H9 (cell line): Measurements from ENCODE around the gene MGMT. TPM values are rescaled to one million over a fixed set of nuclear protein-coding genes. Genes with fewer than 3 reads are reported as not detected.

Experiments
- DNase-seq: peaks from one replicate; pipeline ENCODE4 v3.0.0-alpha.2; 2017
- H2AFZ ChIP-seq: one replicate; pipeline ENCODE4 v1.6.1; 2013; ENCODE audit warnings: mild to moderate bottlenecking, low read length, control low read depth, moderate library complexity
- H2AK5ac ChIP-seq: 2 replicates; pipeline ENCODE4 v1.6.1; 2013; ENCODE audit warnings: low read length, control low read depth, mixed read lengths; ENCODE audit not compliant: insufficient read length
- H2BK120ac ChIP-seq: one replicate; pipeline ENCODE4 v1.6.1; 2013; ENCODE audit warnings: low read depth, mild to moderate bottlenecking, low read length, control low read depth, inconsistent platforms; ENCODE audit not compliant: poor library complexity, severe bottlenecking
- H2BK12ac ChIP-seq: 2 replicates; pipeline ENCODE4 v1.6.1; 2013; ENCODE audit warnings: low read length, control low read depth, mixed read lengths, low read depth; ENCODE audit not compliant: insufficient read length
- H2BK15ac ChIP-seq: 2 replicates; pipeline ENCODE4 v1.6.1; 2013; ENCODE audit warnings: low read depth, low read length, control low read depth
- H2BK20ac ChIP-seq: one replicate; pipeline ENCODE4 v1.6.1; 2013; ENCODE audit warnings: low read depth, mild to moderate bottlenecking, low read length, control low read depth, inconsistent platforms; ENCODE audit not compliant: poor library complexity, severe bottlenecking
- H2BK5ac ChIP-seq: 2 replicates; pipeline ENCODE4 v1.6.1; 2013; ENCODE audit warnings: low read length, control low read depth, mixed read lengths; ENCODE audit not compliant: insufficient read length
- H3K14ac ChIP-seq: 2 replicates; pipeline ENCODE4 v1.6.1; 2013; ENCODE audit warnings: low read length, control low read depth; ENCODE audit not compliant: insufficient read depth
- H3K18ac ChIP-seq: 2 replicates; pipeline ENCODE4 v1.6.1; 2013; ENCODE audit warnings: low read depth, mild to moderate bottlenecking, mixed read lengths, low read length, control low read depth; ENCODE audit not compliant: insufficient read length
- H3K23ac ChIP-seq: 2 replicates; pipeline ENCODE4 v1.6.1; 2013; ENCODE audit warnings: low read length, control low read depth, mixed read lengths, low read depth; ENCODE audit not compliant: insufficient read length
- H3K23me2 ChIP-seq: 2 replicates; pipeline ENCODE4 v1.6.1; 2013; ENCODE audit warnings: low read depth, mild to moderate bottlenecking, mixed read lengths, low read length, control low read depth; ENCODE audit not compliant: insufficient read length, poor library complexity, severe bottlenecking
- H3K27ac ChIP-seq: 2 replicates; pipeline ENCODE4 v1.5.1; 2013; ENCODE audit warnings: low read length, control low read depth, mixed read lengths, low read depth; ENCODE audit not compliant: insufficient read length
- H3K27me3 ChIP-seq: 2 replicates; pipeline ENCODE4 v1.6.1; 2013; ENCODE audit warnings: low read length, control low read depth, inconsistent platforms; ENCODE audit not compliant: insufficient read depth
- H3K4ac ChIP-seq: 2 replicates; pipeline ENCODE4 v1.6.1; 2013; ENCODE audit warnings: low read depth, mild to moderate bottlenecking, control low read depth, inconsistent platforms, low read length, moderate library complexity
- H3K4me1 ChIP-seq: 2 replicates; pipeline ENCODE4 v1.6.1; 2013; ENCODE audit warnings: low read length, control low read depth, inconsistent platforms; ENCODE audit not compliant: insufficient read depth
- H3K4me2 ChIP-seq: 2 replicates; pipeline ENCODE4 v1.6.1; 2013; ENCODE audit warnings: low read length, control low read depth, mixed read lengths; ENCODE audit not compliant: insufficient read length, insufficient read depth
- H3K56ac ChIP-seq: 2 replicates; pipeline ENCODE4 v1.6.1; 2013; ENCODE audit warnings: low read depth, mild to moderate bottlenecking, mixed read lengths, low read length, control low read depth; ENCODE audit not compliant: insufficient read length
- H3K79me1 ChIP-seq: 2 replicates; pipeline ENCODE4 v1.6.1; 2013; ENCODE audit warnings: low read depth, mild to moderate bottlenecking, moderate library complexity, low read length, control low read depth, inconsistent platforms; ENCODE audit not compliant: insufficient read depth, poor library complexity, severe bottlenecking
- H3K79me2 ChIP-seq: 2 replicates; pipeline ENCODE4 v1.6.1; 2013; ENCODE audit warnings: low read length, control low read depth, inconsistent platforms; ENCODE audit not compliant: insufficient read depth
- H3K9ac ChIP-seq: 2 replicates; pipeline ENCODE4 v1.6.1; 2013; ENCODE audit warnings: low read length, control low read depth, mixed read lengths; ENCODE audit not compliant: insufficient read length; ENCODE audit errors: extremely low read depth
- H3K9me3 ChIP-seq: one replicate; pipeline ENCODE4 v1.6.1; 2013; ENCODE audit warnings: low read depth, low read length, inconsistent platforms; ENCODE audit not compliant: control insufficient read depth
- H3T11ph ChIP-seq: one replicate; pipeline ENCODE4 v1.6.1; 2013; ENCODE audit warnings: mild to moderate bottlenecking, low read length, control low read depth, inconsistent platforms
- H4K20me1 ChIP-seq: one replicate; pipeline ENCODE4 v1.6.1; 2013; ENCODE audit not compliant: control insufficient read depth, insufficient read length, insufficient read depth
- H4K5ac ChIP-seq: 2 replicates; pipeline ENCODE4 v1.6.1; 2013; ENCODE audit warnings: low read depth, mild to moderate bottlenecking, mixed read lengths, low read length, control low read depth; ENCODE audit not compliant: insufficient read length
- H4K8ac ChIP-seq: replicated peaks from 2 replicates; pipeline ENCODE4 v1.6.1; 2013; ENCODE audit warnings: low read length, control low read depth, mixed read lengths, low read depth; ENCODE audit not compliant: insufficient read length
- H4K91ac ChIP-seq: 2 replicates; pipeline ENCODE4 v1.6.1; 2013; ENCODE audit warnings: low read depth, mild to moderate bottlenecking, moderate library complexity, mixed read lengths, low read length, control low read depth; ENCODE audit not compliant: insufficient read length
- H3K27ac Mint-ChIP-seq, 3 experiments: 2 replicates in 2 of 3; 3 replicates in 1 of 3; pipeline ENCODE4 v1.8.0; 2020 to 2021; ENCODE audit warnings: mixed read lengths in 3 of 3, mild to moderate bottlenecking in 1 of 3, moderate library complexity in 1 of 3
- H3K27me3 Mint-ChIP-seq: 2 replicates; pipeline ENCODE4 v1.8.0; 2021; ENCODE audit warnings: low read depth, mild to moderate bottlenecking, moderate library complexity, mixed read lengths
- H3K36me3 Mint-ChIP-seq, 3 experiments: 2 replicates in 2 of 3; 3 replicates in 1 of 3; pipeline ENCODE4 v1.8.0; 2020 to 2021; ENCODE audit warnings: low read depth in 3 of 3, mixed read lengths in 3 of 3; ENCODE audit not compliant: insufficient read depth in 1 of 3
- H3K4me1 Mint-ChIP-seq, 2 experiments: 2 replicates each; pipeline ENCODE4 v1.8.0; 2020; ENCODE audit warnings: mixed read lengths in 2 of 2
- H3K4me3 Mint-ChIP-seq, 2 experiments: 2 replicates in 1 of 2; 3 replicates in 1 of 2; pipeline ENCODE4 v1.8.0; 2020 to 2021; ENCODE audit warnings: mild to moderate bottlenecking in 2 of 2, mixed read lengths in 2 of 2, moderate library complexity in 1 of 2
- H3K9me3 Mint-ChIP-seq, 2 experiments: 2 replicates in 1 of 2; 3 replicates in 1 of 2; pipeline ENCODE4 v1.8.0; 2020; ENCODE audit warnings: mild to moderate bottlenecking in 2 of 2, mixed read lengths in 2 of 2, moderate library complexity in 1 of 2
- CTCF ChIP-seq: fragments of 200-600 bp; sonication (generic); conservative IDR thresholded peaks from 3 replicates; pipeline ENCODE4 v1.8.0; 2021; ENCODE audit warnings: antibody characterized with exemption, mild to moderate bottlenecking
- WGBS: extraction: QIAGEN DNeasy Blood & Tissue Kit; methylation state at CpG from one replicate; pipeline ENCODE4 v1.1.7; 2013; ENCODE audit warnings: missing lambda C conversion rate, low lambda C conversion rate, mixed read lengths; ENCODE audit not compliant: insufficient read length; ENCODE audit errors: extremely low coverage; 5-methylcytosine and 5-hydroxymethylcytosine counted together
- total RNA-seq: library from RNA; stranded (reverse); gene quantifications from 2 replicates; pipeline ENCODE4 v1.2.1, GENCODE V29; 2021

MGMT gene
- total RNA-seq, 1 experiment from 2014 or later, result 18.4 TPM

GRCh38 chr10:129511086-129511485 lies 44.0 kb downstream of the MGMT start:
- no peak overlapping the region for H4K91ac ChIP-seq
- no peak overlapping the region for H3K4me3 Mint-ChIP-seq
- H3K9me3 Mint-ChIP-seq, result no peaks in the 10 kb centered on the region; a peak in 1 of 5 replicates
- no peak overlapping the region for H3K9ac ChIP-seq
- H2BK5ac ChIP-seq, result no peak overlapping the region
- DNase-seq, result no peak
- H2BK12ac ChIP-seq, result no peak overlapping the region
- H3K9me3 ChIP-seq, result no peaks in the 10 kb centered on the region
- no peak overlapping the region for H2BK15ac ChIP-seq
- H3K18ac ChIP-seq, result no peak overlapping the region
- WGBS, result no CpG with 5 or more reads among the region's 13 CpGs
- no peak overlapping the region for H2AK5ac ChIP-seq
- H3K27me3 ChIP-seq, result no peaks in the 10 kb centered on the region
- peaks cover 6 to 8% of the 10 kb centered on the region in 2 experiments for H3K4me1 Mint-ChIP-seq
- no peaks in the 10 kb centered on the region for H4K20me1 ChIP-seq
- H3K23ac ChIP-seq, result no peak overlapping the region
- no peak overlapping the region for H3K14ac ChIP-seq
- no peak overlapping the region for H3K4ac ChIP-seq
- H2AFZ ChIP-seq, result no peak overlapping the region
- no peak overlapping the region for H2BK20ac ChIP-seq
- H2BK120ac ChIP-seq, result no peak overlapping the region
- TF ChIP-seq CTCF, result no peak
- no peak overlapping the region for H4K8ac ChIP-seq
- H3K4me2 ChIP-seq, result no peak overlapping the region
- H4K5ac ChIP-seq, result no peak overlapping the region
- no peak overlapping the region; a peak in 1 of 7 replicates for H3K27ac Mint-ChIP-seq
- H3K4me1 ChIP-seq, result peaks cover 3% of the 10 kb centered on the region; the same call in 1 of the 2 replicates
- no peaks in the 10 kb centered on the region for H3K79me1 ChIP-seq
- H3K27me3 Mint-ChIP-seq, result no peaks in the 10 kb centered on the region
- H3K23me2 ChIP-seq, result no peaks in the 10 kb centered on the region
- H3K79me2 ChIP-seq, result no peaks in the 10 kb centered on the region; the same call in 1 of the 2 replicates
- peaks cover 0 to 2% (median 0%) of the 10 kb centered on the region in 3 experiments; a peak in 1 of 7 replicates for H3K36me3 Mint-ChIP-seq
- H3K56ac ChIP-seq, result no peak overlapping the region
- H3K27ac ChIP-seq, result no peak overlapping the region
- H3T11ph ChIP-seq, result no peak overlapping the region
